K562 (cell line): ENCODE measurements around the gene RNF4. TPM values are rescaled to one million over a fixed set of nuclear protein-coding genes. Genes with fewer than 3 reads are reported as not detected.

Source experiments
- CBX1 ChIP-seq: sonication (generic); IDR thresholded peaks from 2 replicates; pipeline ENCODE4 v1.6.1; 2016; ENCODE audit warnings: antibody characterized with exemption, low read depth, mild to moderate bottlenecking
- EHMT2 ChIP-seq: fragments of 450-650 bp; IDR thresholded peaks from 2 replicates; pipeline ENCODE4 v1.6.1; 2018; ENCODE audit warnings: antibody characterized with exemption
- EP300 ChIP-seq: IDR thresholded peaks from 2 replicates; pipeline ENCODE4 v1.6.1; 2012; ENCODE audit warnings: low read length, improper control_type of control experiment
- ETS2 ChIP-seq: IDR thresholded peaks from 2 replicates; pipeline ENCODE4 v1.6.1; 2016; ENCODE audit warnings: borderline replicate concordance, missing genetic modification characterization, mild to moderate bottlenecking, moderate library complexity, missing compliant biosample characterization; ENCODE audit not compliant: poor library complexity, severe bottlenecking
- FOXP1 ChIP-seq: sonication (generic); formaldehyde crosslinking; IDR thresholded peaks from 2 replicates; pipeline ENCODE4 v1.8.0; 2022; ENCODE audit warnings: mild to moderate bottlenecking, missing genetic modification reagents
- GABPA ChIP-seq: fragments of 200-800 bp; sonication (Bioruptor generic); conservative IDR thresholded peaks from 2 replicates; pipeline ENCODE4 v1.6.1; 2016; ENCODE audit warnings: low read depth, missing genetic modification characterization, missing compliant biosample characterization
- GTF2A2 ChIP-seq: IDR thresholded peaks from 2 replicates; pipeline ENCODE4 v1.6.1; 2016; ENCODE audit warnings: mild to moderate bottlenecking, missing genetic modification characterization, missing compliant biosample characterization
- HBP1 ChIP-seq: fragments of 450-650 bp; formaldehyde crosslinking; IDR thresholded peaks from 2 replicates; pipeline ENCODE4 v1.4.0; 2022; ENCODE audit warnings: missing genetic modification characterization
- HNRNPK ChIP-seq: fragments of 200-400 bp; formaldehyde crosslinking; IDR thresholded peaks from one replicate; pipeline ENCODE4 v1.6.1; 2018; ENCODE audit warnings: mild to moderate bottlenecking, low read depth, low read length; ENCODE audit not compliant: poor library complexity, severe bottlenecking
- IRF9 ChIP-seq: fragments of 450-650 bp; IDR thresholded peaks from 2 replicates; pipeline ENCODE4 v1.6.1; 2016; ENCODE audit warnings: missing biosample characterization, missing genetic modification characterization
- NCOA4 ChIP-seq: fragments of 450-650 bp; IDR thresholded peaks from 2 replicates; pipeline ENCODE4 v1.6.1; 2018; ENCODE audit warnings: mild to moderate bottlenecking; ENCODE audit not compliant: partially characterized antibody
- POLR2A ChIP-seq: fragments of 450-650 bp; conservative IDR thresholded peaks from 2 replicates; pipeline ENCODE4 v1.6.1; 2016
- RAD21 ChIP-seq, 2 experiments: fragments of 250-450 bp in 1 of 2; fragments of 450-650 bp in 1 of 2; sonication (Bioruptor Pico) in 1 of 2; formaldehyde crosslinking in 1 of 2; IDR thresholded peaks in 1 of 2; conservative IDR thresholded peaks in 1 of 2; 2 replicates each; pipeline versions ENCODE4 v1.4.0 to v1.8.0; 2020 to 2022; ENCODE audit warnings: mild to moderate bottlenecking in 2 of 2, moderate library complexity in 1 of 2
- SMAD4 ChIP-seq: fragments of 250-450 bp; sonication (Bioruptor Pico); conservative IDR thresholded peaks from 2 replicates; pipeline ENCODE4 v1.8.0; 2021; ENCODE audit warnings: inconsistent platforms, mild to moderate bottlenecking, moderate library complexity
- SP2 ChIP-seq: IDR thresholded peaks from 2 replicates; pipeline ENCODE4 v1.6.1; 2011; ENCODE audit warnings: mild to moderate bottlenecking, low read depth, low read length, moderate library complexity; ENCODE audit not compliant: poor library complexity, severe bottlenecking; ENCODE audit errors: extremely low read depth
- SUPT5H ChIP-seq: fragments of 450-650 bp; IDR thresholded peaks from 2 replicates; pipeline ENCODE4 v1.6.1; 2016
- ZNF444 ChIP-seq: fragments of 250-450 bp; sonication (Bioruptor Pico); IDR thresholded peaks from 2 replicates; pipeline ENCODE4 v1.4.0; 2020; ENCODE audit warnings: mild to moderate bottlenecking, moderate library complexity
- ZNF445 ChIP-seq: fragments of 250-450 bp; sonication (Bioruptor Pico); IDR thresholded peaks from 2 replicates; pipeline ENCODE4 v1.4.0; 2020; ENCODE audit warnings: low read depth, mild to moderate bottlenecking, moderate library complexity
- ZNF695 ChIP-seq: fragments of 450-650 bp; formaldehyde crosslinking; IDR thresholded peaks from 2 replicates; pipeline ENCODE4 v1.4.0; 2020; ENCODE audit warnings: mild to moderate bottlenecking, moderate library complexity
- polyA plus RNA-seq, 8 experiments: library from polyadenylated mRNA; depleted of rRNA in 4 of 8; stranded (reverse) in 5 of 8; unstranded in 3 of 8; fragments of >200 nt; fragmentation: Nextera tagmentation in 2 of 8; fragmentation: Illumina TruSeq in 1 of 8; extraction: Ambion mirVana in 2 of 8; extraction: Trizol in 1 of 8; gene quantifications; 2 replicates each; pipeline versions ENCODE4 v1.2.1 to v1.2.3, GENCODE V29; 2011 to 2014; ENCODE audit warnings: inconsistent platforms in 1 of 8, missing spikeins in 1 of 8
- total RNA-seq, 7 experiments: library from RNA; depleted of rRNA in 6 of 7; stranded (reverse); fragments of >200 nt in 6 of 7; fragmentation: Illumina TruSeq in 2 of 7; extraction: Trizol in 2 of 7; gene quantifications; 2 replicates each; pipeline versions ENCODE4 v1.2.1 to v1.2.3, GENCODE V29; 2011 to 2021; ENCODE audit warnings: low replicate concordance in 1 of 7
- TF ChIP-seq, protein P1 (sequence below): sonication (generic); formaldehyde crosslinking; IDR thresholded peaks from 2 replicates; pipeline ENCODE4 v1.5.0; 2020; ENCODE audit warnings: missing genetic modification reagents
- TF ChIP-seq, protein P2 (sequence below): IDR thresholded peaks from 2 replicates; pipeline ENCODE4 v1.6.1; 2011; ENCODE audit not compliant: insufficient read length; ENCODE audit errors: extremely low read depth
- TF ChIP-seq, protein P3 (sequence below): fragments of 450-650 bp; formaldehyde crosslinking; conservative IDR thresholded peaks from 2 replicates; pipeline ENCODE4 v1.4.0; 2022; ENCODE audit warnings: mild to moderate bottlenecking, missing genetic modification characterization
- TF ChIP-seq, protein P4 (sequence below): fragments of 250-450 bp; sonication (Bioruptor Pico); IDR thresholded peaks from 2 replicates; pipeline ENCODE4 v1.6.1; 2021; ENCODE audit warnings: mild to moderate bottlenecking

Gene RNF4
- total and polyA plus RNA-seq, 9 of the 15 experiments (the other 6 are each of a cell fraction or from before 2014, with no cell fraction given), result 19.2 to 59.3 (median 44.8) TPM

- no peak for TF ChIP-seq IRF9 (tag)
- TF ChIP-seq CBX1, result peak; percentile 30; the same call in 1 of the 2 replicates
- peak; percentile 66 for TF ChIP-seq SP2
- TF ChIP-seq GTF2A2 (tag), result no peak
- peak; percentile 89; the same call in 1 of the 2 replicates for TF ChIP-seq FOXP1
- TF ChIP-seq EHMT2, result no peak
- TF ChIP-seq ZNF445 (CRISPR knock-in tag), result no peak
- TF ChIP-seq, protein P1, sequence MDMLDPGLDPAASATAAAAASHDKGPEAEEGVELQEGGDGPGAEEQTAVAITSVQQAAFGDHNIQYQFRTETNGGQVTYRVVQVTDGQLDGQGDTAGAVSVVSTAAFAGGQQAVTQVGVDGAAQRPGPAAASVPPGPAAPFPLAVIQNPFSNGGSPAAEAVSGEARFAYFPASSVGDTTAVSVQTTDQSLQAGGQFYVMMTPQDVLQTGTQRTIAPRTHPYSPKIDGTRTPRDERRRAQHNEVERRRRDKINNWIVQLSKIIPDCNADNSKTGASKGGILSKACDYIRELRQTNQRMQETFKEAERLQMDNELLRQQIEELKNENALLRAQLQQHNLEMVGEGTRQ (CRISPR knock-in tag), result no peak; the same call in 1 of the 2 replicates
- TF ChIP-seq ZNF444, result no peak
- TF ChIP-seq ZNF695 (CRISPR knock-in tag), result no peak
- TF ChIP-seq SMAD4 (CRISPR knock-in tag), result no peak; the same call in 1 of the 2 replicates
- TF ChIP-seq HBP1 (CRISPR knock-in tag), result no peak
- TF ChIP-seq, protein P2, sequence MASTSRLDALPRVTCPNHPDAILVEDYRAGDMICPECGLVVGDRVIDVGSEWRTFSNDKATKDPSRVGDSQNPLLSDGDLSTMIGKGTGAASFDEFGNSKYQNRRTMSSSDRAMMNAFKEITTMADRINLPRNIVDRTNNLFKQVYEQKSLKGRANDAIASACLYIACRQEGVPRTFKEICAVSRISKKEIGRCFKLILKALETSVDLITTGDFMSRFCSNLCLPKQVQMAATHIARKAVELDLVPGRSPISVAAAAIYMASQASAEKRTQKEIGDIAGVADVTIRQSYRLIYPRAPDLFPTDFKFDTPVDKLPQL, result no peak
- TF ChIP-seq SUPT5H, result peak; percentile 78
- TF ChIP-seq RAD21 (CRISPR knock-in tag; conservative IDR thresholded peaks at IDR 0.05 in 1 of 2, IDR thresholded peaks at IDR 0.05 in 1 of 2), result no peak
- no peak for TF ChIP-seq EP300
- peak; percentile 92; the same call in 1 of the 2 replicates for TF ChIP-seq POLR2A
- TF ChIP-seq ETS2 (tag), result no peak
- TF ChIP-seq, protein P3, sequence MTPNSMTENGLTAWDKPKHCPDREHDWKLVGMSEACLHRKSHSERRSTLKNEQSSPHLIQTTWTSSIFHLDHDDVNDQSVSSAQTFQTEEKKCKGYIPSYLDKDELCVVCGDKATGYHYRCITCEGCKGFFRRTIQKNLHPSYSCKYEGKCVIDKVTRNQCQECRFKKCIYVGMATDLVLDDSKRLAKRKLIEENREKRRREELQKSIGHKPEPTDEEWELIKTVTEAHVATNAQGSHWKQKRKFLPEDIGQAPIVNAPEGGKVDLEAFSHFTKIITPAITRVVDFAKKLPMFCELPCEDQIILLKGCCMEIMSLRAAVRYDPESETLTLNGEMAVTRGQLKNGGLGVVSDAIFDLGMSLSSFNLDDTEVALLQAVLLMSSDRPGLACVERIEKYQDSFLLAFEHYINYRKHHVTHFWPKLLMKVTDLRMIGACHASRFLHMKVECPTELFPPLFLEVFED, result no peak
- TF ChIP-seq HNRNPK, result no peak
- no peak for TF ChIP-seq NCOA4
- peak; percentile 96 for TF ChIP-seq GABPA (tag)
- TF ChIP-seq, protein P4, sequence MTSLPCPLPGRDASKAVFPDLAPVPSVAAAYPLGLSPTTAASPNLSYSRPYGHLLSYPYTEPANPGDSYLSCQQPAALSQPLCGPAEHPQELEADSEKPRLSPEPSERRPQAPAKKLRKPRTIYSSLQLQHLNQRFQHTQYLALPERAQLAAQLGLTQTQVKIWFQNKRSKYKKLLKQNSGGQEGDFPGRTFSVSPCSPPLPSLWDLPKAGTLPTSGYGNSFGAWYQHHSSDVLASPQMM (CRISPR knock-in tag), result no peak
These were observed at the start of gene RNF4 (continued) for GRCh38 chr4:2468456-2469191.
